ENCODE measurements around the gene SCN9A.

DNA sequence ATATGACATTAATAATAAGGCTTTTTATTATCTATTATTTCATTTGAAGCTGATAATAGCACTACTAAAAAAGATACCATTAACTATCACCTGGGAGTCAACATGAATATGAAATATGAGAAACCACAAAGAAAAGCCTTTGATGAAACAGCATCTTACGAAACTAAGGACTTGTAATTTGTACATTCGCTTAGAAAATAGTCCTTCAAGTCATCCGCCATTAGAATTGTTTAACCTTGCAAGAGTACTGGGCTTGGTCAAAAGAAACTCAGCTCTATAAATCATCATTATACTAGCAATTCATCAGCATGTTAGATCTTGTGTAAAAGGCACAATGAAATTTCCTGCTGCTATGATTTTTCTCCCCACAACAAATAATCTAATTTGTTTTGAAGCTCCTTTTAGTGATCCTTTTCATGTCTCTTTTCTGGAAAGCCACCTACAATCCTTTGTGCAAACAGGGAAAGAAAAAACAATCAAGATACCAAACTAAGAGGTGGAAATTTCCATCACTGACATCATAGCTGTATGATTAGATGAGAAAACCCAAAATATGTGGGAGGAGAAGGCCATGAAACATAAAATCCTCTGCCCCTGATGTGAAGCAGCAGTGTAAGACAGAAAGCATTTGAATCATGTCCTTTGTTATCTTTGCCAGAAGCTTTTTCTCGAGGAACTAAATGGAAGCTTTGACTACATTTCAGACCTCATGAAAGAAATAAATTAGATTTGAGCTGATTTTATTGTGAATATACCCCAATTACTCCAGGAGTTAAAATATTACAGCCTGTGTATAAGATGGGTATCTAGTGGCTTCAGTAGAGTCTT, 31.2 kb downstream of the SCN9A start:
- TF ChIP-seq, protein P1, sequence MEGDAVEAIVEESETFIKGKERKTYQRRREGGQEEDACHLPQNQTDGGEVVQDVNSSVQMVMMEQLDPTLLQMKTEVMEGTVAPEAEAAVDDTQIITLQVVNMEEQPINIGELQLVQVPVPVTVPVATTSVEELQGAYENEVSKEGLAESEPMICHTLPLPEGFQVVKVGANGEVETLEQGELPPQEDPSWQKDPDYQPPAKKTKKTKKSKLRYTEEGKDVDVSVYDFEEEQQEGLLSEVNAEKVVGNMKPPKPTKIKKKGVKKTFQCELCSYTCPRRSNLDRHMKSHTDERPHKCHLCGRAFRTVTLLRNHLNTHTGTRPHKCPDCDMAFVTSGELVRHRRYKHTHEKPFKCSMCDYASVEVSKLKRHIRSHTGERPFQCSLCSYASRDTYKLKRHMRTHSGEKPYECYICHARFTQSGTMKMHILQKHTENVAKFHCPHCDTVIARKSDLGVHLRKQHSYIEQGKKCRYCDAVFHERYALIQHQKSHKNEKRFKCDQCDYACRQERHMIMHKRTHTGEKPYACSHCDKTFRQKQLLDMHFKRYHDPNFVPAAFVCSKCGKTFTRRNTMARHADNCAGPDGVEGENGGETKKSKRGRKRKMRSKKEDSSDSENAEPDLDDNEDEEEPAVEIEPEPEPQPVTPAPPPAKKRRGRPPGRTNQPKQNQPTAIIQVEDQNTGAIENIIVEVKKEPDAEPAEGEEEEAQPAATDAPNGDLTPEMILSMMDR (IDR thresholded peaks at IDR 0.05 in 2 of 3, conservative IDR thresholded peaks at IDR 0.05 in 1 of 3; ENCODE audit: insufficient read depth in 2 of 3, low read depth in 1 of 3, low read length in 3 of 3), result no peak
- TF ChIP-seq, protein P2, sequence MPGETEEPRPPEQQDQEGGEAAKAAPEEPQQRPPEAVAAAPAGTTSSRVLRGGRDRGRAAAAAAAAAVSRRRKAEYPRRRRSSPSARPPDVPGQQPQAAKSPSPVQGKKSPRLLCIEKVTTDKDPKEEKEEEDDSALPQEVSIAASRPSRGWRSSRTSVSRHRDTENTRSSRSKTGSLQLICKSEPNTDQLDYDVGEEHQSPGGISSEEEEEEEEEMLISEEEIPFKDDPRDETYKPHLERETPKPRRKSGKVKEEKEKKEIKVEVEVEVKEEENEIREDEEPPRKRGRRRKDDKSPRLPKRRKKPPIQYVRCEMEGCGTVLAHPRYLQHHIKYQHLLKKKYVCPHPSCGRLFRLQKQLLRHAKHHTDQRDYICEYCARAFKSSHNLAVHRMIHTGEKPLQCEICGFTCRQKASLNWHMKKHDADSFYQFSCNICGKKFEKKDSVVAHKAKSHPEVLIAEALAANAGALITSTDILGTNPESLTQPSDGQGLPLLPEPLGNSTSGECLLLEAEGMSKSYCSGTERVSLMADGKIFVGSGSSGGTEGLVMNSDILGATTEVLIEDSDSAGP (CRISPR knock-in tag; IDR thresholded peaks at IDR 0.05), result no peak
- no peak for TF ChIP-seq EZH2 (IDR thresholded peaks at IDR 0.05; ENCODE audit: borderline replicate concordance, low read depth, low read length)
- no peak for TF ChIP-seq LCOR (CRISPR knock-in tag; IDR thresholded peaks at IDR 0.05)
